HepG2 (cell line): ENCODE results near the gene VASN. TPM values are rescaled to one million over a fixed set of nuclear protein-coding genes. Genes with fewer than 3 reads are reported as not detected.

ENCODE experiments used
- CC2D1A ChIP-seq: sonication (generic); formaldehyde crosslinking; IDR thresholded peaks from 2 replicates; pipeline ENCODE4 v1.8.1; 2023; ENCODE audit warnings: mild to moderate bottlenecking, missing genetic modification reagents
- CREB3 ChIP-seq: sonication (generic); formaldehyde crosslinking; IDR thresholded peaks from 2 replicates; pipeline ENCODE4 v1.5.0; 2020; ENCODE audit warnings: missing genetic modification reagents
- HNRNPK ChIP-seq: fragments of 200-400 bp; formaldehyde crosslinking; IDR thresholded peaks from 2 replicates; pipeline ENCODE4 v1.6.1; 2018; ENCODE audit warnings: low read length, low read depth, moderate library complexity, mild to moderate bottlenecking; ENCODE audit not compliant: poor library complexity, severe bottlenecking
- MXD4 ChIP-seq: IDR thresholded peaks from 2 replicates; pipeline ENCODE4 v1.6.1; 2016; ENCODE audit warnings: mild to moderate bottlenecking, missing biosample characterization, missing genetic modification reagents
- NCOA1 ChIP-seq: sonication (generic); formaldehyde crosslinking; IDR thresholded peaks from 2 replicates; pipeline ENCODE4 v1.9.0; 2021; ENCODE audit warnings: missing genetic modification reagents
- NR2F6 ChIP-seq, 2 experiments: IDR thresholded peaks; 2 replicates each; pipeline ENCODE4 v1.6.1; 2016; ENCODE audit warnings: antibody characterized with exemption in 1 of 2, mild to moderate bottlenecking in 1 of 2
- SATB2 ChIP-seq: sonication (generic); formaldehyde crosslinking; IDR thresholded peaks from 2 replicates; pipeline ENCODE4 v1.5.0; 2020; ENCODE audit warnings: missing genetic modification reagents
- ZEB1 ChIP-seq: IDR thresholded peaks from 2 replicates; pipeline ENCODE4 v1.6.1; 2012; ENCODE audit warnings: mild to moderate bottlenecking, low read depth, inconsistent platforms; ENCODE audit not compliant: insufficient replicate concordance
- ZKSCAN8 ChIP-seq: IDR thresholded peaks from 2 replicates; pipeline ENCODE4 v1.6.1; 2016; ENCODE audit warnings: borderline replicate concordance, missing genetic modification reagents, missing compliant biosample characterization
- ZNF24 ChIP-seq: fragments of 450-650 bp; IDR thresholded peaks from 2 replicates; pipeline ENCODE4 v1.6.1; 2017; ENCODE audit warnings: antibody characterized with exemption, mild to moderate bottlenecking
- ZNF350 ChIP-seq: sonication (generic); formaldehyde crosslinking; IDR thresholded peaks from 2 replicates; pipeline ENCODE4 v1.4.0; 2020; ENCODE audit warnings: mild to moderate bottlenecking, low read depth, missing genetic modification reagents, borderline replicate concordance
- polyA plus RNA-seq, 8 experiments: library from polyadenylated mRNA; depleted of rRNA in 3 of 8; stranded (reverse) in 7 of 8; unstranded in 1 of 8; fragments of >200 nt; fragmentation: Illumina TruSeq in 4 of 8; extraction: Trizol in 4 of 8; gene quantifications; 2 replicates each; pipeline versions ENCODE4 v1.2.1 to v1.2.3, GENCODE V29; 2011 to 2016; ENCODE audit warnings: low read depth in 4 of 8, missing spikeins in 1 of 8, mixed read lengths in 1 of 8; ENCODE audit not compliant: insufficient read depth in 1 of 8
- total RNA-seq, 5 experiments: library from RNA; depleted of rRNA; stranded (reverse); fragments of >200 nt; fragmentation: Illumina TruSeq; extraction: Trizol; gene quantifications; 2 replicates each; pipeline ENCODE4 v1.2.3, GENCODE V29; 2016; ENCODE audit warnings: low read depth in 1 of 5
- TF ChIP-seq, protein P1 (sequence below): sonication (generic); formaldehyde crosslinking; IDR thresholded peaks from 2 replicates; pipeline ENCODE4 v1.8.1; 2023; ENCODE audit warnings: mild to moderate bottlenecking, moderate library complexity, missing genetic modification reagents
- TF ChIP-seq, protein P2 (sequence below): sonication (generic); formaldehyde crosslinking; IDR thresholded peaks from 2 replicates; pipeline ENCODE4 v1.4.0; 2020; ENCODE audit warnings: missing genetic modification reagents
- TF ChIP-seq, protein P3 (sequence below): sonication (generic); formaldehyde crosslinking; IDR thresholded peaks from 2 replicates; pipeline ENCODE4 v1.5.1; 2020; ENCODE audit warnings: mild to moderate bottlenecking, missing genetic modification reagents
- TF ChIP-seq, protein P4 (sequence below): sonication (generic); formaldehyde crosslinking; IDR thresholded peaks from 2 replicates; pipeline ENCODE4 v1.5.0; 2020; ENCODE audit warnings: missing genetic modification reagents

Gene VASN
- total and polyA plus RNA-seq, 2 of the 13 experiments (the other 11 are each of a cell fraction or from before 2014, with no cell fraction given): 8.4 to 18.2 TPM

DNA sequence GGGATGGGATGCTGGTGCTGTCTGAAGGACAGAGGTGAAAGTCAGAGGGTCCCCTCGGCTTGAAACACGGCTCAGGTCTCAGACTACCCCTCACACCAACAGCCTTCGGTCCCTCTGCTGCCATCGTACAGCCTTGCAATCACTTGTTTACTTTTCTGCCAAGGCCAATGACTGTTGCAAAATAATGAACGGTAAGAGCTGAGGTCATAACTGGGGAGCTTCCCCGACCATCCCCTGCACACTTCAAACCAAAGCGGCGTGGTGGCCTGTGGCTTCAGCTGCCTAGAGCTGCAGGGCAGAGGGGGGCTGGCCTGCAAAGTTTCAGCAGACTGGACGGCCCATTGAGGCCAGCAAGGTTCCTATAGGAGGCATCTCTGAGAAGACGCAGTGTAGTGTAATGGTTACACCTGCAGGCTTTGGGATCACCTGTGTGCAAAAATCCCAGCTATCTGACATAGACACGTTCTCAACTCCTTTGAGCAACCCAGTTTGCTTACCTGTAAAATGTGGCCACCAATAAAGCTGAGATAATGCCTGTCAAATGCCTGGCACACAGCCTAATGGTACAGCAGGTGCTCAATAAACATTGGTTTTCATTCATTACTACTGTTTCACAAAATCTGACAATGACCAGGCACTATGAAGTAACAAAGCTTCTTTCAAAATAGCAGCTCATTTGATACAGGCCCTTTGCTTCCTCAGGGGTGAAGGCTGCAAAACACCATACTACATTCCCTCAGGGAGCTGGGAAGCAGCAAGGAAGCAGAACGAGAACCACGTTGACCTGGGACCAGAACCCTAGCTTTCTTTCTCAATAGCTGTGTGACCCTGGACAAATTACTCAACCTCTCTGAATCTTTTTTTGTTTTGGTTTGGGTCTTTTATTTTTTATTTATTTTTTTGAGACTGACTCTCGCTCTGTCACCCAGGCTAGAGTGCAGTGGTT lies 25.5 kb upstream of the VASN start (continued):
- TF ChIP-seq, protein P1, sequence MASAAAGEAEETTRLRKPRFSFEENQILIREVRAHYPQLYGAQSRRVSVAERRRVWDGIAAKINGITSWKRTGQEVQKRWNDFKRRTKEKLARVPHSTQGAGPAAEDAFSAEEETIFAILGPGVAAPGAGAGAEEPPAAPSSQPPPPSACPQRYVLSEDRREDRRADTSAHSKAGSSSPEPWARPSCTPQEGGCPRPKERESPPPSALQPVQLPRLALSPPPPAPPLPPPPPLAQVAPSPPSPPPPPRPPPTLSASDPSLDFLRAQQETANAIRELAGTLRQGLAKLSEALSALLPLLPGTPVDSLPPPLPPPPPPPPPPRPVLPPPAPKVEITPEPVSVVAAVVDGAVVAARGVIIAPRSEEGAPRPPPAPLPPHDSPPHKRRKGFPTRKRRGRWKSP (CRISPR knock-in tag): 0 out of 2 replicates have a peak, but pooled peaks have one; percentile 48
- TF ChIP-seq SATB2 (CRISPR knock-in tag) (no peak), ZEB1 (peak; percentile 40), NR2F6 (IDR thresholded peaks at IDR 0.05) (peak; percentile 61), NR2F6 (CRISPR knock-in tag; IDR thresholded peaks at IDR 0.05) (peak; percentile 89), HNRNPK (no peak), ZNF24 (no peak), MXD4 (CRISPR knock-in tag) (peak; percentile 70), CC2D1A (no peak), ZKSCAN8 (peak; percentile 58; the same call in 1 of the 2 replicates), NCOA1 (CRISPR knock-in tag) (no peak), ZNF350 (CRISPR knock-in tag) (0 out of 2 replicates have a peak, but pooled peaks have one; percentile 32), CREB3 (CRISPR knock-in tag) (no peak)
- TF ChIP-seq, protein P2, sequence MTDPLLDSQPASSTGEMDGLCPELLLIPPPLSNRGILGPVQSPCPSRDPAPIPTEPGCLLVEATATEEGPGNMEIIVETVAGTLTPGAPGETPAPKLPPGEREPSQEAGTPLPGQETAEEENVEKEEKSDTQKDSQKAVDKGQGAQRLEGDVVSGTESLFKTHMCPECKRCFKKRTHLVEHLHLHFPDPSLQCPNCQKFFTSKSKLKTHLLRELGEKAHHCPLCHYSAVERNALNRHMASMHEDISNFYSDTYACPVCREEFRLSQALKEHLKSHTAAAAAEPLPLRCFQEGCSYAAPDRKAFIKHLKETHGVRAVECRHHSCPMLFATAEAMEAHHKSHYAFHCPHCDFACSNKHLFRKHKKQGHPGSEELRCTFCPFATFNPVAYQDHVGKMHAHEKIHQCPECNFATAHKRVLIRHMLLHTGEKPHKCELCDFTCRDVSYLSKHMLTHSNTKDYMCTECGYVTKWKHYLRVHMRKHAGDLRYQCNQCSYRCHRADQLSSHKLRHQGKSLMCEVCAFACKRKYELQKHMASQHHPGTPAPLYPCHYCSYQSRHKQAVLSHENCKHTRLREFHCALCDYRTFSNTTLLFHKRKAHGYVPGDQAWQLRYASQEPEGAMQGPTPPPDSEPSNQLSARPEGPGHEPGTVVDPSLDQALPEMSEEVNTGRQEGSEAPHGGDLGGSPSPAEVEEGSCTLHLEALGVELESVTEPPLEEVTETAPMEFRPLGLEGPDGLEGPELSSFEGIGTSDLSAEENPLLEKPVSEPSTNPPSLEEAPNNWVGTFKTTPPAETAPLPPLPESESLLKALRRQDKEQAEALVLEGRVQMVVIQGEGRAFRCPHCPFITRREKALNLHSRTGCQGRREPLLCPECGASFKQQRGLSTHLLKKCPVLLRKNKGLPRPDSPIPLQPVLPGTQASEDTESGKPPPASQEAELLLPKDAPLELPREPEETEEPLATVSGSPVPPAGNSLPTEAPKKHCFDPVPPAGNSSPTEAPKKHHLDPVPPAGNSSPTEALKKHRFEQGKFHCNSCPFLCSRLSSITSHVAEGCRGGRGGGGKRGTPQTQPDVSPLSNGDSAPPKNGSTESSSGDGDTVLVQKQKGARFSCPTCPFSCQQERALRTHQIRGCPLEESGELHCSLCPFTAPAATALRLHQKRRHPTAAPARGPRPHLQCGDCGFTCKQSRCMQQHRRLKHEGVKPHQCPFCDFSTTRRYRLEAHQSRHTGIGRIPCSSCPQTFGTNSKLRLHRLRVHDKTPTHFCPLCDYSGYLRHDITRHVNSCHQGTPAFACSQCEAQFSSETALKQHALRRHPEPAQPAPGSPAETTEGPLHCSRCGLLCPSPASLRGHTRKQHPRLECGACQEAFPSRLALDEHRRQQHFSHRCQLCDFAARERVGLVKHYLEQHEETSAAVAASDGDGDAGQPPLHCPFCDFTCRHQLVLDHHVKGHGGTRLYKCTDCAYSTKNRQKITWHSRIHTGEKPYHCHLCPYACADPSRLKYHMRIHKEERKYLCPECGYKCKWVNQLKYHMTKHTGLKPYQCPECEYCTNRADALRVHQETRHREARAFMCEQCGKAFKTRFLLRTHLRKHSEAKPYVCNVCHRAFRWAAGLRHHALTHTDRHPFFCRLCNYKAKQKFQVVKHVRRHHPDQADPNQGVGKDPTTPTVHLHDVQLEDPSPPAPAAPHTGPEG (CRISPR knock-in tag): no peak
- TF ChIP-seq, protein P3, sequence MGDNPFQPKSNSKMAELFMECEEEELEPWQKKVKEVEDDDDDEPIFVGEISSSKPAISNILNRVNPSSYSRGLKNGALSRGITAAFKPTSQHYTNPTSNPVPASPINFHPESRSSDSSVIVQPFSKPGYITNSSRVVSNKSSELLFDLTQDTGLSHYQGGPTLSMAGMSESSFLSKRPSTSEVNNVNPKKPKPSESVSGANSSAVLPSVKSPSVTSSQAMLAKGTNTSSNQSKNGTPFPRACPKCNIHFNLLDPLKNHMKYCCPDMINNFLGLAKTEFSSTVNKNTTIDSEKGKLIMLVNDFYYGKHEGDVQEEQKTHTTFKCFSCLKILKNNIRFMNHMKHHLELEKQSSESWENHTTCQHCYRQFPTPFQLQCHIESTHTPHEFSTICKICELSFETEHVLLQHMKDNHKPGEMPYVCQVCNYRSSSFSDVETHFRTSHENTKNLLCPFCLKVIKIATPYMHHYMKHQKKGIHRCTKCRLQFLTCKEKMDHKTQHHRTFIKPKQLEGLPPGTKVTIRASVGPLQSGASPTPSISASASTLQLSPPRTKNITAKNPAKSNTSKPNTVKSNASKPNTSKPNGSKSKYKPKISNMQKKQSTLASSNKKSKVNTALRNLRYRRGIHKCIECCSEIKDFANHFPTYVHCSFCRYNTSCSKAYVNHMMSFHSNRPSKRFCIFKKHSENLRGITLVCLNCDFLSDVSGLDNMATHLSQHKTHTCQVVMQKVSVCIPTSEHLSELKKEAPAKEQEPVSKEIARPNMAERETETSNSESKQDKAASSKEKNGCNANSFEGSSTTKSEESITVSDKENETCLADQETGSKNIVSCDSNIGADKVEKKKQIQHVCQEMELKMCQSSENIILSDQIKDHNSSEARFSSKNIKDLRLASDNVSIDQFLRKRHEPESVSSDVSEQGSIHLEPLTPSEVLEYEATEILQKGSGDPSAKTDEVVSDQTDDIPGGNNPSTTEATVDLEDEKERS (CRISPR knock-in tag): no peak
- TF ChIP-seq, protein P4, sequence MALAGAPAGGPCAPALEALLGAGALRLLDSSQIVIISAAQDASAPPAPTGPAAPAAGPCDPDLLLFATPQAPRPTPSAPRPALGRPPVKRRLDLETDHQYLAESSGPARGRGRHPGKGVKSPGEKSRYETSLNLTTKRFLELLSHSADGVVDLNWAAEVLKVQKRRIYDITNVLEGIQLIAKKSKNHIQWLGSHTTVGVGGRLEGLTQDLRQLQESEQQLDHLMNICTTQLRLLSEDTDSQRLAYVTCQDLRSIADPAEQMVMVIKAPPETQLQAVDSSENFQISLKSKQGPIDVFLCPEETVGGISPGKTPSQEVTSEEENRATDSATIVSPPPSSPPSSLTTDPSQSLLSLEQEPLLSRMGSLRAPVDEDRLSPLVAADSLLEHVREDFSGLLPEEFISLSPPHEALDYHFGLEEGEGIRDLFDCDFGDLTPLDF: no peak
